ENCODE measurements around the gene CPN1. TPM values are rescaled to one million over a fixed set of nuclear protein-coding genes. Genes with fewer than 3 reads are reported as not detected.

CPN1 gene
- total RNA-seq, 1 donor from 2014 or later, result not detected

- Mint-ChIP-seq H3K9me3 (no peaks in the 10 kb centered on the region), H3K4me3 (no peak overlapping the region), H3K27me3 (ENCODE audit: insufficient read depth) (no peaks in the 10 kb centered on the region), H3K4me1 (ENCODE audit: low read depth) (peaks cover 10% of the 10 kb centered on the region), H3K36me3 (ENCODE audit: low read depth) (no peaks in the 10 kb centered on the region), H3K27ac (no peak overlapping the region)
- DNase-seq (ENCODE audit: low spot score), result no peak
- intact Hi-C loops (cut with micrococcal nuclease), result no loop called here
Measured at GRCh38 chr10:99996671-99997648, 84.7 kb downstream of the CPN1 start.

DNA sequence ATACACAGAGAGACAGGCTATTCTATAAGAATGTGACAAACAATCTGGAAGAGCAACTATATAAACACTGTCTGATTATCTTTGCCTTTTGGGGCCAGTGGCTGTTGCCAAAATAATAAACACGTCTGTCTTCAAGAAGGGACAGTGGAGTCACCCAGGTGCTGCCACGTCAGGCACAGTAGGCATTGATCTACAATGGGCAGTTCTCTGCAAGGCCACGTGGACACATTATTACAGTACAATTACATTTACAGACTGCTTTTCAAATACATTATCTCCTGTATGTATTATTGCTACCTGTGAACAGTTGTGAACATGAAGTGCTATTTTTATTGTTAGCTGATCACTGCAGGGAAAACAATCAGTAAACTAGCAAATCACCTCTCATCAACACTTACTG lies 86.0 kb downstream of the CPN1 start:
- no peaks in the 10 kb centered on the region for H3K9me3 Mint-ChIP-seq
- no peaks in the 10 kb centered on the region for H3K36me3 Mint-ChIP-seq (ENCODE audit: low read depth)
- no peak overlapping the region for H3K4me3 Mint-ChIP-seq
- intact Hi-C loops (cut with micrococcal nuclease), result no loop called here
- peaks cover 10% of the 10 kb centered on the region for H3K4me1 Mint-ChIP-seq (ENCODE audit: low read depth)
- H3K27me3 Mint-ChIP-seq (ENCODE audit: insufficient read depth), result peaks cover 2% of the 10 kb centered on the region
- no peak for DNase-seq (ENCODE audit: low spot score)
- H3K27ac Mint-ChIP-seq, result no peak overlapping the region

DNA sequence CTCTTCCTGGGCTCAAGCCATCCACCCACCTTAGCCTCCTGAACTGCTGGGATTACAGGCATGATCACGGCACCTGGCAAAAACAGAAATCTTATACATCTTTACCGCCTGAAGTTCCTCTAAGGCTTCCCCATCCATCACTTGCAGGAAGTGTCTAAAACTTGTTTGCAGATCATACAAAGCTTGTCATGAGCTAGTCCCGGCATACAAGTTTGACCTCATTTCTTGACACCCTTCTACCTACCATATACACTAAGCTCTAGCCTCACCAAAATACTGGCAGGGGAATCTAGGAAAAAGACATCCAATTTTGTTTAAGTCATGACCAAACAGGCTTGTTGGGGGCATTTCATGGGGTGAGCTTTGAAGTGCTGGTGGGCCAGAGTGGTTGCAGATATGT lies 86.4 kb downstream of the CPN1 start:
- Mint-ChIP-seq H3K27me3 (ENCODE audit: insufficient read depth) (peaks cover 2% of the 10 kb centered on the region), H3K27ac (no peak overlapping the region), H3K4me1 (ENCODE audit: low read depth) (peaks cover 10% of the 10 kb centered on the region), H3K36me3 (ENCODE audit: low read depth) (no peaks in the 10 kb centered on the region), H3K9me3 (no peaks in the 10 kb centered on the region), H3K4me3 (no peak overlapping the region)
- DNase-seq (ENCODE audit: low spot score), result no peak
- intact Hi-C loops (cut with micrococcal nuclease), result no loop called here

DNA sequence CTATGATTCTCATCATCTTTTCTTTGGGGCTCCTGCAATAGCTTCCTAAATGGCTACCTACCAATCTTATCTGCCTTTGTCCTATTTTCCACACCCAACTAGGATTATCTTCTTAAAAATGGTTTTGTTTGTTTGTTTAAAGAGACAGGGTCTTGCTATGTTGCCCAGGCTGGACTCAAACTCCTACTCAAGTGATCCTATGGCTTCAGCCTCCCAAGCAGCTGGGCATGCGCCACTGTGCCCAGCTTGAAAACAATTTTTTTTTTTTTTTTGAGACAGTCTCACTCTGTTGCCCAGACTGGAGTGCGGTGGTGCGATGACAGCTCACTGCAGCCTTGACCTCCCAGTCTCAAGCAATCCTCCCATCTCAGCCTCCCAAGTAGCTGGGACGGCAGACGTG lies 86.9 kb downstream of the CPN1 start:
- Mint-ChIP-seq H3K4me3 (no peak overlapping the region), H3K27ac (no peak overlapping the region), H3K36me3 (ENCODE audit: low read depth) (no peaks in the 10 kb centered on the region), H3K9me3 (no peaks in the 10 kb centered on the region), H3K4me1 (ENCODE audit: low read depth) (peaks cover 10% of the 10 kb centered on the region), H3K27me3 (ENCODE audit: insufficient read depth) (peaks cover 2% of the 10 kb centered on the region)
- DNase-seq (ENCODE audit: low spot score), result no peak
- intact Hi-C loops (cut with micrococcal nuclease), result no loop called here

DNA sequence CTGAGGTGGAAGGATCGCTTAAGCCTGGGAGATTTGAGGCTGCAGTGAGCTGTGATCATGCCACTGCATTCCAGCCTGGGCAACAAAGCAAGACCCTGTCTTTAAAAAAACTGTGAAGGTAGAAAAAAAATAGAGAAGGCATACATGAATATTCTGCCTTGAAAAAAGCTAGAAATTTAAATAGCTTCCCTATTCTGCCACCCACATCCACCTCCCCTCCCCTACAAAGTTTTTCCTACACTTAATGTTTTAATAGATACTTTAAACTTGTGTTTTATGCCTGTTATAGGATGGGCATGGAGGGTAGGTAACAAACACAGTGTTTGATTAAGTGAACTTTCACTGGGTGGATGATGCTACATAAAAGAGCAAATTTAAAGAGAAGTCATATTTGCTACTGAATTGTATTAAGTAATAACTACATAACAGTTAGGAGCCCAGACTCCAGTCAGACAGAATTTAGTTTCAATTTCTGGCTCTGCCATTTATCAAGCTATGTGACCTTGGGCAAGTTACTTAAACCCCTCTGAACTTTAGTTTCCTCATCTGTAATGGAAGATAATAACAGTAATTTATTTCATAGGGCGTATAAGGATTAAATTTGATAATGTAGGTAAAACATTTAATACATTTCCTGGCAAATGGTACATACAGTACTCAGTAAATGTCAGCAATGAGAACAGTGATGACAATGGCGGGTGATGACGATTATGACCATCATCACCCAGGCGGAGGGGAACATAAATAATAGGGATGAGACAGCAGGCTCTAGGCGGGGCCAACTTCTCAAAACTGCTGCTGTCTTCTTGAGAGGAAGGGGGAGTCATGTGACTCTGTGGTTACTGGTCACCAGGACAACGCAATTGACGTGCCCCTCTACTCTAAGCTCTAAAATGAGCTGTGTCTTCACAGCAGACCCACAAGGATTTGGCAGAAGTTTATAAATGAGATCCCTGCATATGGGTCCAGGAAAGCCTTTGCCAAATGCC lies 87.7 kb downstream of the CPN1 start:
- H3K36me3 Mint-ChIP-seq (ENCODE audit: low read depth), result no peaks in the 10 kb centered on the region
- no peak overlapping the region for H3K27ac Mint-ChIP-seq
- DNase-seq (ENCODE audit: low spot score), result peak; percentile 22
- H3K27me3 Mint-ChIP-seq (ENCODE audit: insufficient read depth), result peaks cover 2% of the 10 kb centered on the region
- no peaks in the 10 kb centered on the region for H3K9me3 Mint-ChIP-seq
- intact Hi-C loops (cut with micrococcal nuclease), result no loop called here
- H3K4me3 Mint-ChIP-seq, result peak overlapping the region; percentile 41
- H3K4me1 Mint-ChIP-seq (ENCODE audit: low read depth), result peaks cover 10% of the 10 kb centered on the region

Other genes with a start within 250 kb of the CPN1 start
- gene DNMBP, start 71.9 kb downstream of the CPN1 start, total RNA-seq, result 1.4 and 1.5 TPM in 2 replicates
- gene ERLIN1, start 104.2 kb upstream of the CPN1 start, total RNA-seq, result 16.6 and 19.4 TPM in 2 replicates
- gene CHUK, start 147.7 kb upstream of the CPN1 start, total RNA-seq, result 38.3 and 43.6 TPM in 2 replicates
- 37.3 and 42.6 TPM in 2 replicates for gene CWF19L1, start 185.8 kb upstream of the CPN1 start, total RNA-seq
- 65.7 and 66.5 TPM in 2 replicates for gene BLOC1S2, start 204.8 kb upstream of the CPN1 start, total RNA-seq
- not detected in 2 replicates for gene PKD2L1, start 248.4 kb upstream of the CPN1 start, total RNA-seq